Cardiac fibroblast (primary cell): ENCODE results near the gene HDDC2.

ENCODE experiments used
- DNase-seq, 2 donors: peaks; one replicate each; pipeline versions ENCODE4 v3.0.0 to v3.0.0-alpha.2; 2010; ENCODE audit warnings: low read depth in 2 of 2
- H3K4me3 ChIP-seq, 2 donors: replicated peaks in 1 of 2; 1 replicate in 1 of 2; 2 replicates in 1 of 2; pipeline ENCODE4 v1.5.1; 2011; ENCODE audit warnings: low read depth in 2 of 2, low read length in 2 of 2, mild to moderate bottlenecking in 2 of 2, moderate library complexity in 1 of 2
- TF ChIP-seq, protein P1 (sequence below): IDR thresholded peaks from one replicate; pipeline ENCODE4 v1.5.1; 2011; ENCODE audit warnings: low read depth, mild to moderate bottlenecking, low read length, inconsistent platforms

Gene HDDC2

DNA sequence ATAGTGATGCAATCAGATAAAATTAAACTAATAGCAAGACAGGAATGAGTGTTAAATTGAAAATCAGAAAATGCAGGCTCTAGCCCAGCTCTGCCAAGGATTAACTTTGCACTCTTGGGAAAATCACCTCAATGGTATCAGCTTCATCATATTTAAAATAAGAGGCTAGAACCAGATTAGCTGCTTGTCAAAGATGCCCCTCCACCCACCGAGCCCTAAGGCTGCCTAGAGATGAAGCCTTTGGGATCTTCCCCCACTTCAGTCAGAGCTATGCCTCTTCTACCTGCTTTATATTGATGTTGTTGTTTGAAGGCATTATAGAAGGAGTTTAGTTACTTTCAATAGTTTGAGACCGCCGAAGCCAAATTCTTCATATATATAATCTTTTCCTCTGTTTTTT, 47.4 kb downstream of the HDDC2 start:
- TF ChIP-seq, protein P1, sequence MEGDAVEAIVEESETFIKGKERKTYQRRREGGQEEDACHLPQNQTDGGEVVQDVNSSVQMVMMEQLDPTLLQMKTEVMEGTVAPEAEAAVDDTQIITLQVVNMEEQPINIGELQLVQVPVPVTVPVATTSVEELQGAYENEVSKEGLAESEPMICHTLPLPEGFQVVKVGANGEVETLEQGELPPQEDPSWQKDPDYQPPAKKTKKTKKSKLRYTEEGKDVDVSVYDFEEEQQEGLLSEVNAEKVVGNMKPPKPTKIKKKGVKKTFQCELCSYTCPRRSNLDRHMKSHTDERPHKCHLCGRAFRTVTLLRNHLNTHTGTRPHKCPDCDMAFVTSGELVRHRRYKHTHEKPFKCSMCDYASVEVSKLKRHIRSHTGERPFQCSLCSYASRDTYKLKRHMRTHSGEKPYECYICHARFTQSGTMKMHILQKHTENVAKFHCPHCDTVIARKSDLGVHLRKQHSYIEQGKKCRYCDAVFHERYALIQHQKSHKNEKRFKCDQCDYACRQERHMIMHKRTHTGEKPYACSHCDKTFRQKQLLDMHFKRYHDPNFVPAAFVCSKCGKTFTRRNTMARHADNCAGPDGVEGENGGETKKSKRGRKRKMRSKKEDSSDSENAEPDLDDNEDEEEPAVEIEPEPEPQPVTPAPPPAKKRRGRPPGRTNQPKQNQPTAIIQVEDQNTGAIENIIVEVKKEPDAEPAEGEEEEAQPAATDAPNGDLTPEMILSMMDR, result no peak
- H3K4me3 ChIP-seq, result no peak overlapping the region
- no peak for DNase-seq

DNA sequence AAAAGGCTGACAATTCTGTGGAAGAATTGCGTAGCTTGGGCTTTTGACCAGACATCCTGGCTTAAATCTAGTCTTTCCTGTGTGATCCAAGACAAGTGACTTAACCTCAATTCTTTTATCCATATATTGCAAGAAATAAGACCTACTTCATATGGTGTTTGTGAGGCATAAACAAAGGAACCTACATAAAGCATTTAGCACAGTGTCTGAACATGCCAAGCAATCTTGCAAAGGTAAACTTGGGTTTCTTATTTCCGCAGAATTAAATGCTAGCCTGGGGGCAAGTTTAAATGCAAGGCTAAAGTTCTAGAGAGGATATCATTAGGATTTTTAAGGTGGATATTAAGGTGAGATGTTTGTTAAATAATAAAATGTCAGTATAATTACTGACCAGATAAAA, 47.9 kb downstream of the HDDC2 start:
- DNase-seq, result no peak
- no peak overlapping the region for H3K4me3 ChIP-seq
- TF ChIP-seq, protein P1, result no peak

DNA sequence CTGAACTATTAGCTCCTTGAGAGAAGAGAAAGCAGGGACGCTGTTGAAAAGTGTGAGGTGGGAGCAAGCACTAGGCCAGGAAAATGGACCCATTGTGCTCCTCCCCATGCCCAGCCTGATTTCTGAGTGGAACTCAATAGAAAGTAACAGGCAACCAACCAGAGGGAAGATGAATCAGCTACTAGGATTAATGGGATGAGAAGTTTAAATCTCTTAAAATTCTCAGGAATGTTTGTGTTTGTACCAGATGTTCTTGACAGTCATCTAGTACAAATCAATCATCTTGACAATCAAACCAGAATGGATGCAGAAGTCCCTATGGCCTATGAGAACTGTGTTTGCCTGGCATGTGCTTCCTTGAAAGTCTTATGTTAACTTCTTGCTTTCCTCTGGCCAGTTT, 48.9 kb downstream of the HDDC2 start:
- TF ChIP-seq, protein P1, result no peak
- no peak for DNase-seq
- no peak overlapping the region for H3K4me3 ChIP-seq

DNA sequence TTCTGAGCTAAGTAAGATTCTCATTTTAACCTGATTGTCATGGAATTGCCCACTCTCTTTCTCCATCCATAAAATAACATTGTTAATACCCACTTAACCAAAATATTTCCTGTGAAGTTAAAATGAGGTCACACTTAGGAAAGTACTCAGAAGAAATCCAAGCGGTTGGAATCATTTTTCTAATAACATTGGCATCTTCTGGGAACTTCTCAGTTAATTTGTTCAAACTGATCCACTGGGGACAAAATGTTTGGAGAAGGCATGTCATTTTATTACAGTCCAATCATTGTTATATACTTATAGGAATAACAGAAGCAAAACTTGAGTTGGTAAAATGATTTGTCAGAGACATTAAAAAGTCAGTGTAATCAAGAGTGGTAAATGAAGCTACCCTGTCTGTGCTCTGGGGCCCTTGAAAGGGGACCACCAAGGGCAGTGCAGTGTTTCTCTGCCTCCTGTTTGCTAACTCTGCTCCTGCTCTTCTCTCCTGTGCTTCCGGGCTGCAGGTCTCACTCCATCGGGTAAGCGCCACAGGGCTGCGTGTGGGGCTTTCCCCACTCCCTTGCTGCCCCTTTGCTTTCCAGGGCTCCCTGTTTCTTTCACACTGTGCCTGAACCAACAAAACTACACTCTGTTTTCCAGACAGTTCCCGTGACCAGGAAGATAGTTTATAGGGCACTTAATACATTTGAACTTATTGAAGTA, 50.1 kb downstream of the HDDC2 start:
- TF ChIP-seq, protein P1, result no peak
- DNase-seq, result no peak
- no peak overlapping the region for H3K4me3 ChIP-seq

DNA sequence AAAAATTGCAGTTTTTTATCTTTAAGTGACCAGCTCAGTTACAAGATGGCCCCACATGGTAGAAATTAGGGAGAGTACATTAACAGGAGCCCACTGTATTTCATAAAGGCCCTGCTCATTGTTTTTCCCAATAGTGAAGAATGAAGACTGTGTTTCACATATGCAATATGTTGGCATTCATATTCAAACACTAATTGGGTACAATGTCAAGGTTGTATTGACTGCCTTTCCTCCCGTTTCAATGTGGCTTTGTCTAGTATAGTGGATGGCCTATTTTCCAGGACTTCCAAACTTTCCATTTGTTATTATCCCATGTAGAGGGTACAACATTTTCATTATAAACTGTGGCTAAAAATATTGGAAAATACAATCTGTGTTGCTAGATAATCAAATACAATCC, 51.3 kb downstream of the HDDC2 start:
- H3K4me3 ChIP-seq, result no peak overlapping the region
- TF ChIP-seq, protein P1, result no peak
- no peak for DNase-seq

DNA sequence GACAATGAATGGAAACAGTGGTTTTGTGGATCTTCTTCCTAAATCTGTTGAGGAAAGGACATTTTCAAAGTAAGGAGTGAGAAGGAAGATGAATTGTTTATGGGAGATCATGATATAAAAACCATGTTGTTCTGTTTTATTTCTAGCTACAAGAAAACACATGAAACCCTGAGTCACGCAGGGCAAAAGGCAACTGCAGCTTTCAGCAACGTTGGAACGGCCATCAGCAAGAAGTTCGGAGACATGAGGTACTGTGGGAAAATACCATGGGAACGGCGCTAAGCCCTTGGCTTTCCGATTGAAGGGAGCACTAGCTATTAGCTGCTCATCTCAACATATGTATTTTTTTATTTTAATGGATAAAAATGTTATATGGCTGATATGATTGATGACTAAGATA, 53.6 kb downstream of the HDDC2 start:
- DNase-seq, result no peak
- no peak overlapping the region for H3K4me3 ChIP-seq
- TF ChIP-seq, protein P1, result no peak

DNA sequence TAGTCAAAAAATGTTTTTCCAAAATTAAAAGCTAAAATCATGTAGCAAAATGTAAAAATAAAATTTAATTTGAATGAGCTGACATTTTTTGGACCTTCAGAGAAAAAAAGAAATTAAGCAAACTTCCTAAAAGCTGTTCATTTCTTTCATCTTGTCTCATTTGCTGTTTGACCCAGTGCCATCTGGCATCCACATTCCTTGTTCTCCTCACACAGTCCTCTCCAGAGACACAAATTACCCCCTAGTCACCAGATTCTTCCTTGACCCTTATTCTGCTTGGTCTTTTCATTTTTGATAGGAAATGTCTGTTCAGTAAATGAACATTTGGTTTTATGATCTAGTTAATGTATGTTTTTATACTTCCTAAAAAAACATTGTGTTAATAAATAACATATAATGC, 55.2 kb downstream of the HDDC2 start:
- no peak overlapping the region for H3K4me3 ChIP-seq
- TF ChIP-seq, protein P1, result no peak

More for the DNA sequence above, 55.2 kb downstream of the HDDC2 start:
- DNase-seq, result no peak
